HG02623 (cell line): ENCODE data around the gene NHERF2.

Source experiments
- ATAC-seq: cut with Tn5 transposase; IDR thresholded peaks from one replicate; pipeline ENCODE4 v1.9.1; 2021; ENCODE audit warnings: moderate library complexity; ENCODE audit not compliant: unreplicated experiment

NHERF2 gene

DNA sequence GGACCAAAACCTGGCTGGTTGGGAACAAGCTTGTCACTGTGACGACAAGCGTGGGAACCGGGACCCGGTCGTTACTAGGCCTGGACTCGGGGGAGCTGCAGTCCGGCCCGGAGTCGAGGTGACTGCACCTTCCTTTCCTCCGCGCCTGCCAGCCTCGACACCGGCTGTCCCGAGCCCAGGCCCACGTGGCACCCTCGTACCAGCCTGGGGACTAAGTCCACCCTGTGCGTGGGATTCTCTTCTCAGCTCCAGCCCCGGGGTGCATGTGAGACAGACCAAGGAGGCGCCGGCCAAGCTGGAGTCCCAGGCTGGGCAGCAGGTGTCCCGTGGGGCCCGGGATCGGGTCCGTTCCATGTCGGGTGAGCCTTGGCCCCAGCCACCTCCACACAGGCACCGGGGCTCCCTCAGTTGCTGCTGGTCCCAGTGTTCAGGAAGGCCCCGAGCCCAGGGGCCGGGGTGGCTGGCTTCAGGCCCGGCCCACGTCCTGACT, 52.7 kb downstream of the NHERF2 start:
- ATAC-seq = no peak

DNA sequence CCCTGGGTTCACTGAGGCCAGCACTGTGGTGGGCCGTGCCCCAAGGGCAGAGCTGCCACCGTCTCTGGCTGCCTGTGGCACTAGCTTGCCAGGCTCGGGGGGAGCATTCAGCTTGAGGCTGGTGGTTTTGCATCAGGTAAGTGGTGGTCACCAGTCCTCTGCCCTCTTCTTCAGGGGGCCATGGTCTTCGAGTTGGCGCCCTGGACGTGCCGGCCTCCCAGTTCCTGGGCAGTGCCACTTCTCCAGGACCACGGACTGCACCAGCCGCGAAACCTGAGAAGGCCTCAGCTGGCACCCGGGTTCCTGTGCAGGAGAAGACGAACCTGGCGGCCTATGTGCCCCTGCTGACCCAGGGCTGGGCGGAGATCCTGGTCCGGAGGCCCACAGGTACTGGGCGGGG, 53.3 kb downstream of the NHERF2 start:
- no peak for ATAC-seq

DNA sequence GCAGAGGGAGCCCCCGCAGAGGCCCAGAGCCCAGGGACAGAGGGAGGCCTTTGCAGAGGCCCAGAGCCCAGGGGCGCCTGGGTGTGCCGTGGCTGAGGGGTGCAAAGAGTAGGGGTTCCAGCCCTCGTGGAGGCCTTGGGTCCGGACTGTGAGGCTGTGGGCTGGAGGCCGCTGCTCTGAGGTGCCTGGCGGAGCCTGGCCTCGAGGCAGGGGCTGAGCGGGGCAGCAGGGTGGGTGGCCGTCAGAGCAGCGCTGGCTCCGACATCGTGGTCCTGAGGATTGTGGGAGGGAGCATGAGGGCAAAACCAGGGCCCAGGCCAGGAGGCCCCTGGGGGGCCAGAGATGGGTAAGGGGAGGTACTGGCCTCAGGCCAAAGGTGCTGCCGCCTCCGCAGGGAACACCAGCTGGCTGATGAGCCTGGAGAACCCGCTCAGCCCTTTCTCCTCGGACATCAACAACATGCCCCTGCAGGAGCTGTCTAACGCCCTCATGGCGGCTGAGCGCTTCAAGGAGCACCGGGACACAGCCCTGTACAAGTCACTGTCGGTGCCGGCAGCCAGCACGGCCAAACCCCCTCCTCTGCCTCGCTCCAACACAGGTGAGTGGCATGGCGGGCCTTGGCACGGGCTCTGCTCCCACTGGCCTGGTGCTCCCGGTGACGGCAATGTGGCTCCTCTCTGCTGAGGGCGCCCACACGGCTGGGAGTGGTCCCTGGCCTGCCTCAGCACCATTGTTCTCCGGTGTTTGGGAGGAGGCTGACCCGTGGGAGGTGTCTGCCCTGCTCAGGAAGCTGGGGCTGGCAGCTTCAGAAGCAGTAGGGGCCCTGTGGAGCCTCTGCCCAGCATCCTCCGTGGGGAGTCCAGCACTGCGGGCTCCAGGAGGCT, 54.7 kb downstream of the NHERF2 start:
- no peak for ATAC-seq

DNA sequence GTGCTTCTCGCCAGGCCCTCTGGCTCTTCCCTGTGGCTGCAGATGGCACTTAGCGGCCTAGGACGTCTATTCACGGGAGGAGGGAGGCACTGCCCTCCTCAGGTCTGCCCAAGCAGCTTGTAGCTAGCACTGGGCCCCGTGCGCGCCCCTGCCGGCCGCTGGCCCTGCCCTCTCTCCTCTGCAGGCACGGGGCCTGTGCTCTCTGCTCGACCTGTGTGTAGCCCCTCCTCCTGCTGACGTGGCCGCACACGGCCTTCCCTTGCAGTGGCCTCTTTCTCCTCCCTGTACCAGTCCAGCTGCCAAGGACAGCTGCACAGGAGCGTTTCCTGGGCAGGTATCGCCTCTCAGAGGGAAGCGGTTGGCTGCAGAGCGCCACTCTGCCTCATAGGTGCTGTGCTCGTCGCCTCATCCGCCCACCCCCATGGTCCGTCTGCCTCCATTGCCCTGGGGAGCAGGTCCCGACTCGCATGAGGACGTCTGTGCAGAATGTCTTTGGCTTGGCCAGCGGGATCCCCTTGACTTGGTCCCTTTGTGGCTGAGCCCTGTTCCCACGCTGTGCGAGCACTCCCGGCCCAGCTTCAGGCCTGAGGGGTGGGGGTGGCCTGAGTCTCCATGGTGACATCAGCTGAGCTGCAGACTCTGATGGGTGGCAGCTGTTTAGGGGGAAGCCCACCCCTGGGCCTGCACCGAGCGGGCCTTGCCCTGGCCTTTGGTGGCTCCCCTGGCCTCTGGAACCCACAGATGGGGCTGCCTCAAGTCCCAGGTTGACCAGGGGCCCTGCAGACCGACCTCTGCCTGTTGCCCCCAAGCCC, 55.7 kb downstream of the NHERF2 start:
- ATAC-seq = no peak

DNA sequence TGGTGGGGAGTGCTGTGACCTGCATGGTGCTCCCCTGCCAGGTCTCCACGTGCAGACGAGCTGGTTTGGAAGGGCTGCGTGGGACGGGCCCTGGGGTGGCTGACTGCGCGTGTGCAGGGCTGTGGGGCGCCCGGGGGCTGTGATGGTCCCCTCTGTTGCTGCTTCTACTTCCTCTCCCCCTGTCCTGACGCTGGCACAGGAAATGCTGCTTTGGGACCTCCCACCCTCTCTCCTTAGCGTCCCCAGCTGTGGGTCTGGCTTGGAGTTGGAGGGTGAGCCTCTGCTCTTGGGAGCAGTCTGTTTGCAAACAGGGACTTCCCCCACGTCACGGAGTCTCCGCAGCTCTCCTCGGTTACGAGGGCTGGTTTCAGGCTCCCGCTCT, 56.3 kb downstream of the NHERF2 start:
- ATAC-seq = no peak

DNA sequence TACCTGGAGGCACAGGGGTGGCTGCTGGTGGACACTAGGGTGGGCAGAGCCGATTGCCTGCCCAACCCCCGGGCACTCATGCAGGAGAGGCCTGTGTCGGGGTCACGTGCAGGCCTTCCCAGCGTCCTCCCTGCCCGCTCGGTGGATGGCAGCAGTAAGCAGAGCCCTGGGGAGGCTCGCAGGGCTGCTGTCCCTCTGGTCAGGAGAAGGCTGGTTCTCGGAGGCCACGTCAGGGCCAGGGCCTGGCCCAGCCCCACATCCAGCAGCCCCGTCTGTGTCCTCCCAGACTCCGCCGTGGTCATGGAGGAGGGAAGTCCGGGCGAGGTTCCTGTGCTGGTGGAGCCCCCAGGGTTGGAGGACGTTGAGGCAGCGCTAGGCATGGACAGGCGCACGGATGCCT, 56.7 kb downstream of the NHERF2 start:
- ATAC-seq = no peak

DNA sequence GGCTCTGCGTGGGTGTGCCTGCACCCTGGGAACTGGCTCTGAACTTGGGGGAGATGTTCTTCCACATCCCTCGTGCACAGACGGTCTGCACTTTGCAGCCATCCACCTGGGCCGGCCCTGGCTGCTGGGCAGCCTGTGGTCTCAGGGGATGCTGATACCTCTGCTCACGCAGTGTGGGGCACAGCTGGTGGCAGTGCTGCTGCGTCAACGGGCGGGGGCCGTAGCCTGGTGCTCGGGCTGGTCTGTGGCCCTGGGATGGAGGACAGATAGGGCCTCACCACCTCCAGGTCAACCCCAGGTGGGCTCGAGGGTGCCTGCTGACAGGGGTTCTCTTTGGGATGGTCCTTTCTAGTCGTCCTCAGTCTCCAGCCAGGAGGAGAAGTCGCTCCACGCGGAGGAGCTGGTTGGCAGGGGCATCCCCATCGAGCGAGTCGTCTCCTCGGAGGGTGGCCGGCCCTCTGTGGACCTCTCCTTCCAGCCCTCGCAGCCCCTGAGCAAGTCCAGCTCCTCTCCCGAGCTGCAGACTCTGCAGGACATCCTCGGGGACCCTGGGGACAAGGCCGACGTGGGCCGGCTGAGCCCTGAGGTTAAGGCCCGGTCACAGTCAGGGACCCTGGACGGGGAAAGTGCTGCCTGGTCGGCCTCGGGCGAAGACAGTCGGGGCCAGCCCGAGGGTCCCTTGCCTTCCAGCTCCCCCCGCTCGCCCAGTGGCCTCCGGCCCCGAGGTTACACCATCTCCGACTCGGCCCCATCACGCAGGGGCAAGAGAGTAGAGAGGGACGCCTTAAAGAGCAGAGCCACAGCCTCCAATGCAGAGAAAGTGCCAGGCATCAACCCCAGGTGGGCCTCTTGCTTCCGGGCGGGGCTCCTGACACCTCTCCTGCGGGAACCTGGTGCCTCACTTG, 57.4 kb downstream of the NHERF2 start:
- no peak for ATAC-seq

DNA sequence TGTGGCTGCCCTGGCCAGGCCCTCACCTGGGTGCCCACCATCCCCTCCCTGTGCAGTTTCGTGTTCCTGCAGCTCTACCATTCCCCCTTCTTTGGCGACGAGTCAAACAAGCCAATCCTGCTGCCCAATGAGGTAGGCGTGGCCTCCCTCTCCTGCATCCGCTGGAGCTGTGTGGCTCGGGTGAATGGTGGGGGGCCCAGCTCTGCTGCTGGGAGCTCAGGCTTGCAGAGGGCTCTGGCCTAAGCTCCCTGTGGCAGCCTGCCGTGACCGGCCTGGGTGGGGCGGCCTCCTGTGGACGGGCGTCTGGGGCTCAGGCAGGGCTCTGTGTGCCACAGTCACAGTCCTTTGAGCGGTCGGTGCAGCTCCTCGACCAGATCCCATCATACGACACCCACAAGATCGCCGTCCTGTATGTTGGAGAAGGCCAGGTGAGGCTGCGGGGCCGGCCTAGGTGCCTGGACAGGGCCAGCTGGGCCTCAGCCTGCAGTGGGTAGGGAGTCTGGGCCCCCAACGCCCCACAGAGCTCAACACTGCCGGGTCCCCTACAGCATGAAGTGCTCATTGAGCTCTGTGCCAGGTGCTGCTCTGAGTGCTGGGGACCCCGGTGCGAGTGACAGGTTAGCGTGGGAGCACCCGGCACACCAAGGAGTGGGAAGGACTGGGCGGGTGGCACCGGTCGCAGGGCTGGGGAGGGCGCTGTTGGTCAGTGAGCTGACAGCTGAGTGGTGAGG, 58.4 kb downstream of the NHERF2 start:
- ATAC-seq = no peak

DNA sequence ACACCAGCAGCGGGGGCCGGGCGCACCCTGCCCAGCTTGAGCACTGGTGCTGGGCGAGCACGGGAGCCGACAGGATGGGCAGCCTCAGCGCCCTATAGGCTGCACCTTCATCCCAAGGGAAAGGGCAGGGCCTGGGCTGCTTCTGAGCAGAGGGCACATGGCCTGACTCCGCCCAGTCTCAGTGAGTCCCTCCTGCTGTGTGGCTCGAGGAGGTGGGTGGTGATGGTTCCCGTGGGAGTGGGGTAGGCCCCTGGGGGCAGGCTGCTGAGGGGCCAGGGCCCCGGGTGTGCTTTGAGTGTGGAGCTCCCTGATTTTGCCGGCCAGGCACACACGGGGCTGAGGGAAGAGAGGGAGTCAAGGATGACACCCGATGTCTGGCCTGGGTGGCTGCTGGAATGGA, 59.0 kb downstream of the NHERF2 start:
- ATAC-seq = no peak

DNA sequence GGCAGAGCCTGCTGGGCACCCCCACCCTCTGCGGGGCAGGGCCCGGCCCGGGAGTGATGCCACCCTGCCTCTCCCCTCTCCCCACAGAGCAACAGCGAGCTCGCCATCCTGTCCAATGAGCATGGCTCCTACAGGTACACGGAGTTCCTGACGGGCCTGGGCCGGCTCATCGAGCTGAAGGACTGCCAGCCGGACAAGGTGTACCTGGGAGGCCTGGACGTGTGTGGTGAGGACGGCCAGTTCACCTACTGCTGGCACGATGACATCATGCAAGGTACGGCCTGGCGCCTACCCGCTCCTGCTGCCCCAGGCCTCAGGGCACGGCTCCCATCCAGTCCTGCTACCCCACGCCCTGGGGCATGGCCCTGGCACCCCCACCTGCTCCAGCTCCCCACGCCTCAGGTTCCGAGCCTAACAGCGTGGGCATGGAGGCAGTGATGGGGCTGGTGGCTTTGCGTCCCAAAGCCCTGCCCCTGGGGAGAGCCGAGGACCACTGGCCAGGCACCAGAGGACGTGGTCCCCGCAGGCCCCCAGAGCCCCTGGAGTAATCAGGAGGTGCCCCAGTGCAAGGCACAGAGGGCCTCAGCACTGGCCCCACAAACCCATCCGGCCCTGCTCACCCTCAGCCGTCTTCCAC, 59.5 kb downstream of the NHERF2 start:
- no peak for ATAC-seq

DNA sequence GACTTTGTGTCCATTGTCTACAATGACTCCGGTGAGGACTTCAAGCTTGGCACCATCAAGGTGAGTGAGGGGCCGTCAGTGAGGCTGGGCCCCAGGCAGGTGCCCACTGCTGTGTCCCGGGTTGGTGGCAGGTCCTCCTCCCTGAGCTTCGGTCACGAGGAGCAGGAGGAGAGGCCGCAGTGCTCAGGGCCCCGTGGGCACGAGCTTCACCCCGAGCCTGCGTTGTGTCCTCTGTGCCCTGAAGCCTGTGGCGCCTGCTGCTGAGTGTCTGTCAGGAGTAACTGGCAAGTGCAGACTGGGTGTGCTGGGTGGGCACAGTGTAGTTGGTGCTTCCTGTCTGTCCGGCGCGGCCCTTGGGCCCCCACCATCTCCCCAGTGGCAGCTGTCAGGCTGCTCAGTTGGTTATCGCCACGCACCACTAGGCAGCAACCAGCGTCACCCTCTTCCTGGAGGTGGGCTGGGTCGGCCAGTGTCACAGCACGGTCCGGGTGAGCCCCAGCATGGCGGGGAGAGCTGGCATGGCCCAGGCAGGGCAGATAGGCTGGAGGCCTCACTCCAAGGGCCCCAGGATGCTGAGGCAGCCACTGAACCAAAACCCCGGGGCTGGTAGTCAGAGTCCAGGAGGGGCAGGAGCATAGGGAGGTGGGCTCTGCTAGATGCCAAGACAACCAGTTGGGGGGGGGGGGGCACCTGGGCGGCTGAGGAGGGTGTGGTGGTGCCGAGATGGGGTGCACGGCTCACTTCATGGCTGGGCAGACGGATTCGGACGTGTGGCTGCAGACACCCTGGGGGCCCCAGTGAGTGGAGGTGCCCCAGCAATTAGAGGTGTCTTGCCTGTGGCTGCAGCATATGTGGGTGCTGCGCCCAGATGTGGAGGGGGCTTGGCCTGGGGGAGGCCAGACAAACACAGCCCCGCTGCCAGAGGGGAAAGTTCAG, 60.4 kb downstream of the NHERF2 start:
- ATAC-seq = no peak

DNA sequence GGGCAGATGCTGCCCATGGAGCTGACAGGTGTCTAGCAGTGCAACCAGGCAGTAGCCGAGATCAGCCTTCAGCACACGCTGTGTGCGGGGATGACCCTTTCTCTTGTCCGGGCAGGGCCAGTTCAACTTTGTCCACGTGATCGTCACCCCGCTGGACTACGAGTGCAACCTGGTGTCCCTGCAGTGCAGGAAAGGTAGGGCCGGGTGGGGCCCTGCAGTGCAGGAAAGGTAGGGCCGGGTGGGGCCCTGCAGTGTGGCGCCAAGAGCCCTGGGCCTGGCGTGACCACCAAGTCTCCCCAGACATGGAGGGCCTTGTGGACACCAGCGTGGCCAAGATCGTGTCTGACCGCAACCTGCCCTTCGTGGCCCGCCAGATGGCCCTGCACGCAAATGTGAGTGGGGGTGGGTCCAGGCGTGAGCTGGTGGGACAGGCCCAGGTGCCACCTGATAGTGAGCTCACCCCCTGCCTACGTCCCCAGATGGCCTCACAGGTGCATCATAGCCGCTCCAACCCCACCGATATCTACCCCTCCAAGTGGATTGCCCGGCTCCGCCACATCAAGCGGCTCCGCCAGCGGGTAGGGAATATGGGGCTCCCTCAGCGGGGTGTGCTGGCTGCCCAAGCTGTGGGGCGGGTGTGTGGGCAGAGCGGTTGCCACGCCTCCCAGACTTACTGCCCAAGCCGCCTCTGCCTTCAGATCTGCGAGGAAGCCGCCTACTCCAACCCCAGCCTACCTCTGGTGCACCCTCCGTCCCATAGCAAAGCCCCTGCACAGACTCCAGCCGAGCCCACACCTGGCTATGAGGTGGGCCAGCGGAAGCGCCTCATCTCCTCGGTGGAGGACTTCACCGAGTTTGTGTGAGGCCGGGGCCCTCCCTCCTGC, 61.3 kb downstream of the NHERF2 start:
- no peak for ATAC-seq
